Measurements from ENCODE around the gene RDH13. TPM values are rescaled to one million over a fixed set of nuclear protein-coding genes. Genes with fewer than 3 reads are reported as not detected.

Gene RDH13
- total and polyA plus RNA-seq, 2 of the 8 experiments (the other 6 are each of a cell fraction or from before 2014, with no cell fraction given), result 15.9 to 31.5 TPM

DNA sequence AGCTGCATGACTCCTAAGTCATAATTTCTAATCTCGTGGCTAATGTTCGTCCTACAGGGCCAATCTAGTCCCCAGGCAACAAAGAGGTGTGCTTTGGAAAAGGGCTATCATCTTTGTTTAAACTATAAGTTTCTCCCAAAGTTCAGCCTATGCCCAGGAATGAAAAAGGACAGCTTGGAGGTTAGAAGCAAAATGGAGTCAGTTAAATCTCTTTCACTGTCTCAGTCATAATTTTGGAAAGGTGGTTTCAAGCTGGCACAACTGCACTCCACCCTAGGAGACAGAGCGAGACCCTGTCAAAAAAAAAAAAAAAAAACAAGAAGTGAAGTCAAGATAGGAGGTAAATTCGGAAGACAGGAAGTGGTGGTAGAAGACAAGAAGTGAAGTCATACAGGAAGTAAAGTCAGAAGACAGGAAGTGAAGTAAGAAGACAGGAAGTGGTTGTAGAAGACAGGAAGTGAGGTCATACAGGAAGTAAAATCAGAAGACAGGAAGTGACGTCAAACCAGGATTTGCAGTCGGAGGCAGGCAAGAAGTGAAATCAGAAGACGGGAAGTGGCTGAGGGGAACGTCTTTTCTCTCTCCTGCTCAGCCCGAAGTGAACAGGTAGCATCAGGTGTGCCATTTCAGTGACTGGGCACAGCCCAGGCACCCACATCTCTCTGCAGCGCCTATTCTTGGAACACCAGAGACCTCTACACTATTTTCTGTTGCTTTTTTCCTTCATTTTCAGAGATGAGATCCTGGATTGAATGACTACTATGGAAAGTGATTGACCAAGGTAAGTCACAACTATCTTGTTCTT lies 57.1 kb downstream of the RDH13 start:
- Histone ChIP-seq H3K36me3 (ENCODE audit: control insufficient read depth in 2 of 4, insufficient read depth in 4 of 4, low read length in 3 of 4) (peaks cover 0 to 2% (median 0%) of the 10 kb centered on the region in 4 experiments; a peak in 1 of 8 replicates), H2BK20ac (ENCODE audit: low read length) (no peak overlapping the region; the same call in 1 of the 2 replicates), H3K79me2 (ENCODE audit: control insufficient read depth in 1 of 2, insufficient read depth in 2 of 2, low read length in 2 of 2) (peaks cover 0 to 8% of the 10 kb centered on the region in 2 experiments; a peak in 1 of 4 replicates), H3K4me1 (replicated peaks in 1 of 4; ENCODE audit: control insufficient read depth in 3 of 4, insufficient read depth in 4 of 4, low read length in 3 of 4) (peaks cover 0 to 4% (median 0%) of the 10 kb centered on the region in 4 experiments; a peak in 2 of 7 replicates), H3K56ac (replicated peaks; ENCODE audit: insufficient read length, low read depth, low read length) (no peak overlapping the region), H2BK12ac (ENCODE audit: low read depth, low read length) (no peak overlapping the region), H3K9ac (replicated peaks in 1 of 4; ENCODE audit: extremely low read depth in 1 of 4, low read depth in 3 of 4, low read length in 3 of 4) (no peak overlapping the region), H3K23ac (ENCODE audit: insufficient read length) (no peak overlapping the region), H3K18ac (ENCODE audit: extremely low read depth, low read length) (peak overlapping the region; percentile 34; the same call in 1 of the 2 replicates), H3K4me2 (ENCODE audit: insufficient read depth in 1 of 2, low read depth in 2 of 2, low read length in 2 of 2) (peak overlapping the region; percentile 20 to 47), H2AK5ac (ENCODE audit: low read depth, low read length) (no peak overlapping the region), H2BK5ac (ENCODE audit: low read depth, low read length) (0 out of 2 replicates have a peak overlapping the region, but pooled peaks have one; percentile 1), H4K8ac (ENCODE audit: extremely low read depth, insufficient read depth, low read length) (no peak overlapping the region), H3K79me1 (ENCODE audit: low read depth, low read length) (no peaks in the 10 kb centered on the region; the same call in 1 of the 2 replicates), H3K4ac (replicated peaks; ENCODE audit: insufficient read length, low read depth, low read length) (no peak overlapping the region), H3K27me3 (replicated peaks in 1 of 4; ENCODE audit: control insufficient read depth in 3 of 4, extremely low read depth in 1 of 4, insufficient read depth in 3 of 4, low read length in 3 of 4) (peaks cover 0 to 13% (median 5%) of the 10 kb centered on the region in 4 experiments; a peak in 5 of 7 replicates), H3K14ac (ENCODE audit: insufficient read length) (no peak overlapping the region), H3K4me3 (ENCODE audit: extremely low read depth in 1 of 4, insufficient read depth in 2 of 4, low read depth in 3 of 4, low read length in 4 of 4) (peak overlapping the region; percentile 43 to 67 (median 50)), H2AFZ (ENCODE audit: low read length) (0 out of 2 replicates have a peak overlapping the region, but pooled peaks have one; percentile 26), H3K23me2 (ENCODE audit: low read depth, low read length) (no peaks in the 10 kb centered on the region), H3K9me3 (ENCODE audit: insufficient read depth in 2 of 2, low read depth in 1 of 2, low read length in 1 of 2) (peaks cover 3 to 15% of the 10 kb centered on the region in 2 experiments; a peak in 1 of 4 replicates), H4K5ac (ENCODE audit: insufficient read length, low read depth, low read length) (no peak overlapping the region), H4K91ac (replicated peaks; ENCODE audit: insufficient read length, low read length) (no peak overlapping the region), H4K20me1 (replicated peaks in 1 of 2; ENCODE audit: control insufficient read depth in 1 of 2, insufficient read depth in 2 of 2, low read length in 2 of 2) (no peaks in the 10 kb centered on the region), H2BK15ac (ENCODE audit: low read length) (no peak overlapping the region), H3K27ac (ENCODE audit: low read depth, low read length) (0 out of 2 replicates have a peak overlapping the region, but pooled peaks have one; percentile 8), H2BK120ac (replicated peaks; ENCODE audit: low read depth, low read length) (no peak overlapping the region)
- FAIRE-seq (peak; percentile 82), DNase-seq (ENCODE audit: low read depth in 1 of 2, low spot score in 2 of 2) (no peak)
- POLR2A ChIA-PET (ENCODE audit: partially characterized antibody), result interaction anchor here (0.7 to 1.1 kb wide), 5 partner anchors 11 to 45 kb away, joined by 3 to 5 read pairs (median 3); no protein-coding TSS in a partner anchor
- CTCF ChIA-PET (ENCODE audit: partially characterized antibody), result interaction anchor here (1.5 kb wide), 1 partner anchor 16 kb away, joined by 3 read pairs; no protein-coding TSS in a partner anchor
- WGBS, 2 experiments (ENCODE audit: extremely low coverage in 1 of 2, insufficient coverage in 1 of 2, insufficient read length in 1 of 2, insufficient replicate concordance in 2 of 2, low coverage in 1 of 2, low lambda C conversion rate in 2 of 2, missing lambda C conversion rate in 1 of 2), result 66% methylated on average over 10 of the region's 10 CpGs; no CpG with 5 or more reads in 1 of the 2 experiments
- no peak for TF ChIP-seq KDM5A (IDR thresholded peaks at IDR 0.05; ENCODE audit: low read length)
- TF ChIP-seq CREB1 (IDR thresholded peaks at IDR 0.05), result peak; percentile 96
- no peak for TF ChIP-seq TAF7 (optimal IDR thresholded peaks at IDR 0.05; ENCODE audit: borderline replicate concordance, low read depth, low read length)
- no peak for TF ChIP-seq SUZ12 (IDR thresholded peaks at IDR 0.05; ENCODE audit: low read length)
- TF ChIP-seq TCF12 (IDR thresholded peaks at IDR 0.05; ENCODE audit: low read depth, low read length), result no peak
- no peak for TF ChIP-seq CTBP2 (IDR thresholded peaks at IDR 0.05; ENCODE audit: borderline replicate concordance, insufficient read depth, insufficient read length, low read length)
- no peak for TF ChIP-seq SIX5 (IDR thresholded peaks at IDR 0.05; ENCODE audit: low read depth, low read length)
- TF ChIP-seq, protein P1, sequence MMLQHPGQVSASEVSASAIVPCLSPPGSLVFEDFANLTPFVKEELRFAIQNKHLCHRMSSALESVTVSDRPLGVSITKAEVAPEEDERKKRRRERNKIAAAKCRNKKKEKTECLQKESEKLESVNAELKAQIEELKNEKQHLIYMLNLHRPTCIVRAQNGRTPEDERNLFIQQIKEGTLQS (IDR thresholded peaks at IDR 0.05; ENCODE audit: insufficient read depth, low read depth, low read length), result no peak
- no peak for TF ChIP-seq EZH2 (IDR thresholded peaks at IDR 0.05; ENCODE audit: low read depth, low read length, severe bottlenecking)
- TF ChIP-seq YY1 (IDR thresholded peaks at IDR 0.05; ENCODE audit: low read depth, low read length), result no peak
